Fibroblast of villous mesenchyme (primary cell): Measurements from ENCODE around the gene ATAD3B. TPM values are rescaled to one million over a fixed set of nuclear protein-coding genes. Genes with fewer than 3 reads are reported as not detected.
"Not testable (repeated sequence)": the region's sequence is repeated elsewhere in the genome, so short reads cannot be mapped to it uniquely, and the experiment has no call there.

Experiments used
- DNase-seq: peaks from one replicate; pipeline ENCODE4 v3.0.0-alpha.2; 2010; ENCODE audit warnings: low read depth
- H3K4me3 ChIP-seq: 2 replicates; pipeline ENCODE4 v1.5.1; 2011; ENCODE audit warnings: low read depth, mild to moderate bottlenecking, low read length
- total RNA-seq: library from RNA; depleted of rRNA; stranded (reverse); fragments of >200 nt; gene quantifications from 2 replicates; pipeline ENCODE4 v1.2.3, GENCODE V29; 2012
- TF ChIP-seq, protein P1 (sequence below): IDR thresholded peaks from 2 replicates; pipeline ENCODE4 v1.5.1; 2012; ENCODE audit warnings: low read depth, mild to moderate bottlenecking, low read length; ENCODE audit not compliant: insufficient read depth

ATAD3B gene
- total RNA-seq, 1 donor, result 17.3 TPM

DNA sequence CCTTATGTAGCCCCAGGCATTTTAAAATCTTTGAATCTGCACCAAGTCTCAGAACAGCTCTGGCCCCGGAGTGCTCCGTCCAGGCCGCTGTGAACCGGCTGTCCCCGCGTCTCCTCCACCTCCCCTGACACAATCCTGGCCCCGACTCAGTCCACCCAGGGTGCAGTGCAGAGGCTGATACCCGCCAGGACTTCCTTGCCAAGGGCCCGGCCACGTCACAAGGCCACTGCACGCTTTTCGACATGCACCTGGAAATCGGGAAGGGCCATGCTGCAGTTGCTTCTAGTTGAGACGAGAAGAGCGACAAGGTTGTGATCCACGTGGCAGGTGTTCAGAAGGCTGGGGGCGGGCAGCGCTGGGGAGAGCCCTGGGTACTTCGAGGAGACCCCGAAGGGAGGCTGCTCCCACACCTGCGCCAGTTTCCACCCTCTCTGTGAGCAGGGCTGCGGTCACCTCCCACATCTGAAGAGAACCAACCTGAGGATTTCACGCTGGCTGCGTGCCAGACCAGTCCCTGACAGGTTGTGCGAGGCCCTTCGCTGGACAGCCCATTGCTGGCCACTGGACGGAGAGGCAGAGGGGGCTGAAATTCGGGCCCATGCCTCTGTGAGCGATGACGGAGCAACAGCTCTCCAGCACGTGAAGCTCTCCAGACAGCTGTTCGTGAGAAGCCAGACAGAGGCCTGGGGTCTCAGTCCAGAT lies 29.3 kb upstream of the ATAD3B start:
- TF ChIP-seq, protein P1, sequence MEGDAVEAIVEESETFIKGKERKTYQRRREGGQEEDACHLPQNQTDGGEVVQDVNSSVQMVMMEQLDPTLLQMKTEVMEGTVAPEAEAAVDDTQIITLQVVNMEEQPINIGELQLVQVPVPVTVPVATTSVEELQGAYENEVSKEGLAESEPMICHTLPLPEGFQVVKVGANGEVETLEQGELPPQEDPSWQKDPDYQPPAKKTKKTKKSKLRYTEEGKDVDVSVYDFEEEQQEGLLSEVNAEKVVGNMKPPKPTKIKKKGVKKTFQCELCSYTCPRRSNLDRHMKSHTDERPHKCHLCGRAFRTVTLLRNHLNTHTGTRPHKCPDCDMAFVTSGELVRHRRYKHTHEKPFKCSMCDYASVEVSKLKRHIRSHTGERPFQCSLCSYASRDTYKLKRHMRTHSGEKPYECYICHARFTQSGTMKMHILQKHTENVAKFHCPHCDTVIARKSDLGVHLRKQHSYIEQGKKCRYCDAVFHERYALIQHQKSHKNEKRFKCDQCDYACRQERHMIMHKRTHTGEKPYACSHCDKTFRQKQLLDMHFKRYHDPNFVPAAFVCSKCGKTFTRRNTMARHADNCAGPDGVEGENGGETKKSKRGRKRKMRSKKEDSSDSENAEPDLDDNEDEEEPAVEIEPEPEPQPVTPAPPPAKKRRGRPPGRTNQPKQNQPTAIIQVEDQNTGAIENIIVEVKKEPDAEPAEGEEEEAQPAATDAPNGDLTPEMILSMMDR, result no peak
- H3K4me3 ChIP-seq, result no peak overlapping the region
- no peak for DNase-seq

DNA sequence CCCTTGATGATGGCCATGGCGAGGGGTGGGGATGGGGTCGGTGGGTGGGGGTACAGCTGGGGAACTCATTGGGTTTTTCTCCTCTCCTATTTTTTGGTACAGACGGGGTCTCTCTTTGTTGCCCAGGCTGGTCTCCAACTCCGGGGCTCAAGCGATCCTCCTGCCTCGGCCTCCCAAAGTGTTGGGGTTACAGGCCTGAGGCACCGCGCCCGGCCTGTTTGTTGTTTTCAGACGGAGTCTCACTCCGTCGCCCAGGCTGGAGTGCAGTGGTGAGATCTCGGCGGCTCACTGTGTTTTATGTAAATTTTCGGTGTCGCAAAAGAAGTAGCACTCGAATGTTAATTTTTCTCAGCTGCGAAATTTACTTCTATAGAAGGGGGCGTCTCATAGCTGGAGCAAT lies 24.9 kb upstream of the ATAD3B start:
- H3K4me3 ChIP-seq, DNase-seq: not testable (repeated sequence)

DNA sequence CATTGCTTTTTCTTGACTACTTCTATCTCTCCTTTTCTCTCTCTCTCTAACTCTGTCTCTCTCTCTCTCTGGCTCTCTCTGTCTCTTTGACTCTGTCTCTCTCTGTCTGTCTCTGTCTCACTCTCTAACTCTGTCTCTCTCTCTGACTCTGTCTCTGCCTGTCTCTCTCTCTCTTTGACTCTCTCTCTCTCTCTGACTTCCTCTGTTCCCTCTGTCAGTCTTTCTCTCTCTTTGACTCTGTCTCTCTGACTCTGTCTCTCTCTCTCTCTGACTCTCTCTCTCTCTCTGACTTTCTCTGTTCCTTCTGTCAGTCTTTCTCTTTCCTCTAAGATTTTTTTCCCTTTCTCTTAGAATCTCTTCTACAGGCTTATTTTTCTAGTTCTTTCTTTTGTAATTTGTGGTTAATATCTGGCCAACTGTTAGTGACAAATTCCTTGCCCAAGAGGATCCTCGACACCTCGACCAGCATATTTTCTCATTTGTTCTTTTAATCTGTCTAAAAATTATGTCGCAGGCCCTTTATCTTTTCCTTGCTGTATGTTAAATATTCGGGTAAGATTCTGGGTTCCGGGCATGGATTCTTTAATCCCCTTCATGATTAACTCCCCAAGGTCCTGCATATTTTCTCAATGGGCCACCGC lies 22.3 kb upstream of the ATAD3B start, which contains the start of gene ATAD3C:
ATAD3C (plus strand) TSS at position 591 of the 641 bp plus-strand sequence. CDS start 995 bp downstream, outside the sequence.
- TF ChIP-seq, protein P1, result no peak
- DNase-seq, result no peak
- H3K4me3 ChIP-seq, result no peak within 1 kb of the TSS

DNA sequence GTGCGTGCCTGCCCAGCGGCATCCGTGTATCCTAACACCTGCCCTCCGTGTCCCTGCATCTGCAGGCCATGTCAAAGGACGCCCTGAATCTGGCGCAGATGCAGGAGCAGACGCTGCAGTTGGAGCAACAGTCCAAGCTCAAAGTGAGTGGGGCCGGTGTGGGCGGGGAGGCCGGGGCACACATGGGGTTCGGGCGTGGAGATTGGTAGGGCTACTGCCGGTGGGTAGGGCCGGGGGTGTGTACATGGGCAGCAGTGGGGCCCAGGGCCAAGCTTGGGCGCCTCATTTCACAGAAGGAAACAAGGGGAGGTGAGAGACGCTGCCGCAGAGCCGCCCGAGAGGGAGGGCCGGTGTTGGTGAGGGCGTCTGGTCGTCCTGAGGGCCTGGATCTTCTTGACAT lies 20.9 kb upstream of the ATAD3B start:
- DNase-seq, H3K4me3 ChIP-seq: not testable (repeated sequence)

DNA sequence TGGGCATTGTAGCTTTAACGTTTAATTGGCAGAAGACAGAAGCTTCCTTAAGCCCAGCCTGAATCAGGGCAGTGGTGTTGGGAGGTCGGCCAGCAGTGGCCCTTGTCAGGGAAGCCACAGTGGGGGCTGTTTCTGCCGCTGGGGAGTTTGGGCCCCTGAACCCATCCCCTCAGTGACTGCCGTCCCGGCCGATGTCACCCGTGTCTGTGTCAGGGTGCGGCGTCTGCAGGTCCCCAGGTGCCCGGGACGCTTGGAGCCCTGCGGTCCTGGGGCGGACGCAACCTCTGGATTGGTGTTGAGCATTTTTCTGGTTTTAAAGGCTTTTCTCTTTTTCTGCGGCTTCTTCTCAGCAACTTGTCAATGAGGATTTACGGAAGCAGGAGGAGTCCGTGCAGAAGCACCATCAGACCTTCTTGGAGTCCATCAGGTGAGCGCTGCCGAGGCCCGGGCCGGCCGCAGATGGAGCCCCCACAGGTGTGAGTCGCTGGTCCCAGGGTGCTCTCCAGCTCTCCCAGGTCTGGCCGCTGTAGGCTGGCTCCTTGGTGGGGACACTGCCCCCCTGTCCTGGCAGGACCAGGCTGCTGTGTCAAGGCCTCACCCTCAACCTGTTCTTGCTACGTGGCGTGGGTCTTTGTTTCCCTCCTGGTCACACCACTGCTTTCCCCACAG lies 19.7 kb upstream of the ATAD3B start:
- H3K4me3 ChIP-seq, result no peak overlapping the region
- TF ChIP-seq, protein P1, result no peak
- DNase-seq, result no peak

DNA sequence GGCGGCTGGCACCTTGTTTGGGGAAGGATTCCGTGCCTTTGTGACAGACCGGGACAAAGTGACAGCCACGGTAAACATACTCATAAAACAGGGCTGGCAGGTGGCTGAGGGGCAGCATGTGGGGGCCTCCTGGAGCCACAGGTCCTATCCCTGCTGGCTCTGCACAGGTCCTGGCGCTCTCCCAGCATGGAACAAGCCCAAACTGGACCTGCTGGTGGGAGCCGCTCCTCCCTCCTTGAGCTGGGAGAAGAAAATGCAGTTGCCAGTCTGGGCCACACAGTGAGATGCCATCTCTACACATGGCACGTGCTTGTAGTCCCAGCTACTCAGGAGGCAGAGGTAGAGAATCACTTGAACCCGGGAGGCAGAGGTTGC lies 19.2 kb upstream of the ATAD3B start:
- DNase-seq, H3K4me3 ChIP-seq: not testable (repeated sequence)

DNA sequence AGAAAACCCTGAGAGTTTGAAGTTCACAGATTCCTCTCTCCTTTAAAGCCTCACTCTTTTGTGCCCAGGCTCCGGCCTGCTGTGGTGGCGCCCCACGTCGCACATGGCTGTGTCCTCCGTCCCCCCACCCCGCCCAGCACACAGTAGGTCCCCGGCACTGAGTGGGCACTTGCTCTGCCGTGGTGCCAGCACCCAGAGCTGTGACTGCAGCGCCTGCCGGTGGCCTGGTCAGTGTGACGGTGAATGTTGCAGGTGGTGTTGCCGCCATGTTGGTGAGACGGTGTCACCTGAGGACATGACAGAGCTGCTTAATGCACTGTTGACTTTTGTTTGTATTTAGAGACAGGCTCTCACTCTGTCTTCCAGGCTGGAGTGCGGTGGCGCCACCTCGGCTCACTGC lies 18.7 kb upstream of the ATAD3B start:
- TF ChIP-seq, protein P1, result no peak
- no peak for DNase-seq
- no peak overlapping the region for H3K4me3 ChIP-seq

DNA sequence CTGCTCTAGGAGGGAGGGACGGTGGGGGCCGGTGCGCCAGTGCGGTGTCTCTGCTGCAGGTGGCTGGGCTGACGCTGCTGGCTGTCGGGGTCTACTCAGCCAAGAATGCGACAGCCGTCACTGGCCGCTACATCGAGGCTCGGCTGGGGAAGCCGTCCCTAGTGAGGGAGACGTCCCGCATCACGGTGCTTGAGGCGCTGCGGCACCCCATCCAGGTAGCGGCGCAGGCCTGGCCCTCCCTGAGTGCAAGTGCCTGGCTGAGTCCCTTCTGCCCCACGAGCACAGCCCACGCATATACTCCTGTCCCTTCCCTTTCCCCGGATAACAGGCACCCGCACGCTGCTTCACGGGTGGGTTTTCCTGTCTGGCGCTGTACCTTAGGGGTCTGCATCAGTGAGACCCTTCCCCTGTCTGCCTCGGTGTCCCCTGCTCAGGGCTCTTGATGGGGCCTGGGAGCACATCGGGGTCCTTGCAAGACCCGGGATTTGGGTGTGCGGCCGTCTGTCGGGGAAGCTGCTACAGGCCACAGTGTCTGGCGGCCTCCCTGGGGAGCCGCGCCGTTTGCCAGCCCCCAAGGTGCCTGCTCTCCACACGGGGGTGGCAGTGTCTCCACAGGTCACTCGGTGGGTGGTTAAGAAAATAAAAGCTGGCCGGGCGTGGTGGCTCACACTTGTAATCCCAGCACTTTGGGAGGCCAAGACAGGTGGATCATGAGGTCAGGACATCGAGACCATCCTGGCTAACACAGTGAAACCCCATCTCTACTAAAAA lies 17.1 kb upstream of the ATAD3B start:
- H3K4me3 ChIP-seq, DNase-seq: not testable (repeated sequence)
